Measurements from ENCODE around the gene CHST14. TPM values are rescaled to one million over a fixed set of nuclear protein-coding genes. Genes with fewer than 3 reads are reported as not detected.

Gene CHST14
- total and polyA plus RNA-seq, 2 donors (not counting 1 experiment from before 2014, with no cell fraction given): 7.4 to 18.8 TPM

GRCh38 chr15:40435023-40435709 lies 35.6 kb upstream of the CHST14 start:
- Histone ChIP-seq H3K9ac (ENCODE audit: insufficient read depth, low read length) (no peak overlapping the region), H2AFZ (ENCODE audit: low read length) (no peak overlapping the region), H3K27ac (ENCODE audit: insufficient read depth, low read length) (no peak overlapping the region), H4K20me1 (ENCODE audit: control insufficient read depth, extremely low read depth, insufficient read depth, low read length) (no peaks in the 10 kb centered on the region), H3K27me3 (ENCODE audit: control insufficient read depth, insufficient read depth, low read length) (peaks cover 74% of the 10 kb centered on the region), H3K36me3 (ENCODE audit: control insufficient read depth, insufficient read depth, low read length) (no peaks in the 10 kb centered on the region), H3K4me2 (ENCODE audit: extremely low read depth, insufficient read depth, low read length) (no peak overlapping the region), H3K4me3 (replicated peaks in 1 of 4; ENCODE audit: control extremely low read depth in 1 of 4, insufficient read depth in 1 of 4, low read depth in 3 of 4, low read length in 4 of 4) (no peak overlapping the region), H3K4me1 (ENCODE audit: control insufficient read depth, extremely low read depth, insufficient read depth, low read length) (peaks cover 4% of the 10 kb centered on the region), H3K9me3 (ENCODE audit: control insufficient read depth, insufficient read depth, low read depth, low read length) (no peaks in the 10 kb centered on the region), H3K79me2 (ENCODE audit: control insufficient read depth, insufficient read depth, low read length) (no peaks in the 10 kb centered on the region)
- no peak for TF ChIP-seq CTCF (conservative IDR thresholded peaks at IDR 0.05 in 1 of 2, IDR thresholded peaks at IDR 0.05 in 1 of 2; ENCODE audit: low read depth in 1 of 2, low read length in 2 of 2)
- TF ChIP-seq EZH2 (IDR thresholded peaks at IDR 0.05; ENCODE audit: low read length, missing control alignments): no peak
- no peak for DNase-seq (ENCODE audit: low read depth in 2 of 2)

- Histone ChIP-seq H3K9ac (ENCODE audit: insufficient read depth, low read length) (no peak overlapping the region), H3K4me1 (ENCODE audit: control insufficient read depth, extremely low read depth, insufficient read depth, low read length) (peaks cover 6% of the 10 kb centered on the region), H3K9me3 (ENCODE audit: control insufficient read depth, insufficient read depth, low read depth, low read length) (no peaks in the 10 kb centered on the region), H3K4me3 (replicated peaks in 1 of 4; ENCODE audit: control extremely low read depth in 1 of 4, insufficient read depth in 1 of 4, low read depth in 3 of 4, low read length in 4 of 4) (peak overlapping the region in 1 of 4 experiments; percentile 50), H2AFZ (ENCODE audit: low read length) (no peak overlapping the region), H3K79me2 (ENCODE audit: control insufficient read depth, insufficient read depth, low read length) (no peaks in the 10 kb centered on the region), H3K27ac (ENCODE audit: insufficient read depth, low read length) (no peak overlapping the region), H4K20me1 (ENCODE audit: control insufficient read depth, extremely low read depth, insufficient read depth, low read length) (no peaks in the 10 kb centered on the region), H3K36me3 (ENCODE audit: control insufficient read depth, insufficient read depth, low read length) (no peaks in the 10 kb centered on the region), H3K27me3 (ENCODE audit: control insufficient read depth, insufficient read depth, low read length) (peaks cover 75% of the 10 kb centered on the region), H3K4me2 (ENCODE audit: extremely low read depth, insufficient read depth, low read length) (no peak overlapping the region)
- no peak for DNase-seq (ENCODE audit: low read depth in 2 of 2)
- TF ChIP-seq EZH2 (IDR thresholded peaks at IDR 0.05; ENCODE audit: low read length, missing control alignments): peak; percentile 88
- TF ChIP-seq CTCF (conservative IDR thresholded peaks at IDR 0.05 in 1 of 2, IDR thresholded peaks at IDR 0.05 in 1 of 2; ENCODE audit: low read depth in 1 of 2, low read length in 2 of 2): no peak
Observed at GRCh38 chr15:40435710-40436089, 35.1 kb upstream of the CHST14 start.

- no peak for DNase-seq (ENCODE audit: low read depth in 2 of 2)
- H3K36me3 ChIP-seq (ENCODE audit: control insufficient read depth, insufficient read depth, low read length): no peaks in the 10 kb centered on the region
- no peak overlapping the region for H3K9ac ChIP-seq (ENCODE audit: insufficient read depth, low read length)
- H3K27me3 ChIP-seq (ENCODE audit: control insufficient read depth, insufficient read depth, low read length): peaks cover 75% of the 10 kb centered on the region
- TF ChIP-seq CTCF (conservative IDR thresholded peaks at IDR 0.05 in 1 of 2, IDR thresholded peaks at IDR 0.05 in 1 of 2; ENCODE audit: low read depth in 1 of 2, low read length in 2 of 2): no peak
- TF ChIP-seq EZH2 (IDR thresholded peaks at IDR 0.05; ENCODE audit: low read length, missing control alignments): no peak
- peak overlapping the region; percentile 35 for H3K4me2 ChIP-seq (ENCODE audit: extremely low read depth, insufficient read depth, low read length)
- no peak overlapping the region for H3K27ac ChIP-seq (ENCODE audit: insufficient read depth, low read length)
- no peaks in the 10 kb centered on the region for H3K9me3 ChIP-seq (ENCODE audit: control insufficient read depth, insufficient read depth, low read depth, low read length)
- peaks cover 6% of the 10 kb centered on the region for H3K4me1 ChIP-seq (ENCODE audit: control insufficient read depth, extremely low read depth, insufficient read depth, low read length)
- H4K20me1 ChIP-seq (ENCODE audit: control insufficient read depth, extremely low read depth, insufficient read depth, low read length): no peaks in the 10 kb centered on the region
- H2AFZ ChIP-seq (ENCODE audit: low read length): no peak overlapping the region
- H3K4me3 ChIP-seq (replicated peaks in 1 of 4; ENCODE audit: control extremely low read depth in 1 of 4, insufficient read depth in 1 of 4, low read depth in 3 of 4, low read length in 4 of 4): peak overlapping the region in 2 of 4 experiments; percentile 42 to 50
- no peaks in the 10 kb centered on the region for H3K79me2 ChIP-seq (ENCODE audit: control insufficient read depth, insufficient read depth, low read length)
Observed at GRCh38 chr15:40436116-40436891, 34.5 kb upstream of the CHST14 start.

Data from fibroblast of lung (primary cell).